GM12891 (cell line): ENCODE data around the gene B3GALT4.
"Not testable (repeated sequence)": the region's sequence is repeated elsewhere in the genome, so short reads cannot be mapped to it uniquely, and the experiment has no call there.

Experiments used
- PAX5 ChIP-seq: IDR thresholded peaks from 2 replicates; pipeline ENCODE4 v1.6.1; 2011; ENCODE audit warnings: low read length, moderate library complexity, mild to moderate bottlenecking; ENCODE audit not compliant: insufficient read depth, severe bottlenecking
- POLR2A ChIP-seq: IDR thresholded peaks from 2 replicates; pipeline ENCODE4 v1.6.1; 2011; ENCODE audit warnings: low read depth, low read length, control low read depth
- POLR2AphosphoS5 ChIP-seq: IDR thresholded peaks from 2 replicates; pipeline ENCODE4 v1.6.1; 2011; ENCODE audit warnings: low read depth, low read length, control low read depth
- POU2F2 ChIP-seq: IDR thresholded peaks from 2 replicates; pipeline ENCODE4 v1.6.1; 2011; ENCODE audit warnings: low read depth, mild to moderate bottlenecking, control low read depth, low read length, moderate library complexity
- SPI1 ChIP-seq: IDR thresholded peaks from 2 replicates; pipeline ENCODE4 v1.6.1; 2011; ENCODE audit warnings: low read depth, low read length, control low read depth
- TAF1 ChIP-seq: IDR thresholded peaks from 2 replicates; pipeline ENCODE4 v1.6.1; 2011; ENCODE audit warnings: low read depth, low read length, control low read depth

DNA sequence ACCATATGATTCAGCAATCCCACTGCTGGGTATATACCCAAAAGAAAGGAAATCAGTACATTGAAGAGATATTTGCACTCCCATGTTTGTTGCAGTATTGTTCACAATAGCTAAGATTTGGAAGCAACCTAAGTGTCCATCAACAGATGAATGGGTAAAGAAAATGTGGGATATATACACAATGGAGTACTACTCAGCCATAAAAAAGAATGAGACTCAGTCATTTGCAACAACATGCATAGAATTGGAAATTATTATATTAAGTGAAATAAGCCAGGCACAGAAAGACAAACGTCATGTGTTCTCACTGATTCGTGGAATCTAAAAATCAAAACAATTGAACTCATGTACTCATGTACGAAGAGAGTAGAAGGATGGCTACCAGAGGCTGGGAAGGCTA is 14.4 kb upstream of the B3GALT4 start:
- TF ChIP-seq POLR2AphosphoS5, POLR2A, TAF1, SPI1, POU2F2, PAX5: not testable (repeated sequence)
